ENCODE measurements around the gene DCAF8L2.

GRCh38 chrX:27660878-27661277 lies 70.7 kb downstream of the DCAF8L2 start:
- TF ChIP-seq ZNF224 (CRISPR knock-in tag; IDR thresholded peaks at IDR 0.05): no peak
- TF ChIP-seq NFE2 (IDR thresholded peaks at IDR 0.05; ENCODE audit: low read depth): no peak
- no peak for TF ChIP-seq CHD2 (IDR thresholded peaks at IDR 0.05; ENCODE audit: low read depth, low read length)
- TF ChIP-seq POLR2A (conservative IDR thresholded peaks at IDR 0.05): no peak
- TF ChIP-seq EZH2 (IDR thresholded peaks at IDR 0.05; ENCODE audit: borderline replicate concordance, low read depth, low read length): no peak
- no peak for TF ChIP-seq TAF15 (IDR thresholded peaks at IDR 0.05; ENCODE audit: low read depth, low read length)
- no peak for TF ChIP-seq RCOR1 (IDR thresholded peaks at IDR 0.05; ENCODE audit: borderline replicate concordance in 1 of 2, low read depth in 2 of 2, low read length in 2 of 2)
- TF ChIP-seq FOXK1 (CRISPR knock-in tag; IDR thresholded peaks at IDR 0.05; ENCODE audit: borderline replicate concordance): no peak
- TF ChIP-seq SPI1 (IDR thresholded peaks at IDR 0.05; ENCODE audit: borderline replicate concordance, low read depth, low read length): no peak
- TF ChIP-seq ZNF146 (CRISPR knock-in tag; IDR thresholded peaks at IDR 0.05; ENCODE audit: unreplicated experiment): no peak

Data from K562 (cell line).